Thoracic aorta (tissue), 2 donors: ENCODE results near the gene CDH22. TPM values are rescaled to one million over a fixed set of nuclear protein-coding genes. Genes with fewer than 3 reads are reported as not detected.

Experiments
- ATAC-seq: fragments of 150-250 bp; one replicate; pipeline ENCODE4 v1.8.0; 2017; ENCODE audit warnings: low read depth; ENCODE audit not compliant: insufficient number of reproducible peaks, low FRiP score
- DNase-seq: peaks from one replicate; pipeline ENCODE4 v3.0.0-alpha.2; 2020; ENCODE audit warnings: low spot score
- H3K27ac ChIP-seq, 2 donors: fragments of 200-600 bp; sonication (generic); 1 replicate in 1 of 2; 2 replicates in 1 of 2; pipeline ENCODE4 v1.5.1; 2016; ENCODE audit warnings: mild to moderate bottlenecking in 2 of 2, moderate library complexity in 2 of 2
- H3K27me3 ChIP-seq: fragments of 200-600 bp; sonication (generic); replicated peaks from 2 replicates; pipeline ENCODE4 v1.6.0; 2016; ENCODE audit warnings: mild to moderate bottlenecking; ENCODE audit not compliant: insufficient read depth
- H3K36me3 ChIP-seq: fragments of 200-600 bp; sonication (generic); one replicate; pipeline ENCODE4 v1.5.1; 2016
- H3K4me1 ChIP-seq, 2 donors: fragments of 200-600 bp; sonication (generic); 1 replicate in 1 of 2; 2 replicates in 1 of 2; pipeline versions ENCODE4 v1.5.1 to v1.6.0; 2016; ENCODE audit warnings: low read depth in 2 of 2, mild to moderate bottlenecking in 1 of 2; ENCODE audit not compliant: control insufficient read depth in 1 of 2
- H3K4me3 ChIP-seq: fragments of 200-600 bp; sonication (generic); 2 replicates; pipeline ENCODE4 v1.5.1; 2016; ENCODE audit warnings: mild to moderate bottlenecking
- H3K9me3 ChIP-seq: fragments of 200-600 bp; sonication (generic); 2 replicates; pipeline ENCODE4 v1.5.1; 2016
- CTCF ChIP-seq: fragments of 200-600 bp; sonication (generic); IDR thresholded peaks from one replicate; pipeline ENCODE4 v1.5.1; 2019; ENCODE audit warnings: antibody characterized with exemption
- total RNA-seq, 2 donors: library from RNA; depleted of rRNA; stranded (reverse); fragments of >200 nt; gene quantifications; one replicate each; pipeline versions ENCODE4 v1.1.0 to v1.2.3, GENCODE V29; 2016

CDH22 gene
- total RNA-seq, 2 donors from 2014 or later: not detected

DNA sequence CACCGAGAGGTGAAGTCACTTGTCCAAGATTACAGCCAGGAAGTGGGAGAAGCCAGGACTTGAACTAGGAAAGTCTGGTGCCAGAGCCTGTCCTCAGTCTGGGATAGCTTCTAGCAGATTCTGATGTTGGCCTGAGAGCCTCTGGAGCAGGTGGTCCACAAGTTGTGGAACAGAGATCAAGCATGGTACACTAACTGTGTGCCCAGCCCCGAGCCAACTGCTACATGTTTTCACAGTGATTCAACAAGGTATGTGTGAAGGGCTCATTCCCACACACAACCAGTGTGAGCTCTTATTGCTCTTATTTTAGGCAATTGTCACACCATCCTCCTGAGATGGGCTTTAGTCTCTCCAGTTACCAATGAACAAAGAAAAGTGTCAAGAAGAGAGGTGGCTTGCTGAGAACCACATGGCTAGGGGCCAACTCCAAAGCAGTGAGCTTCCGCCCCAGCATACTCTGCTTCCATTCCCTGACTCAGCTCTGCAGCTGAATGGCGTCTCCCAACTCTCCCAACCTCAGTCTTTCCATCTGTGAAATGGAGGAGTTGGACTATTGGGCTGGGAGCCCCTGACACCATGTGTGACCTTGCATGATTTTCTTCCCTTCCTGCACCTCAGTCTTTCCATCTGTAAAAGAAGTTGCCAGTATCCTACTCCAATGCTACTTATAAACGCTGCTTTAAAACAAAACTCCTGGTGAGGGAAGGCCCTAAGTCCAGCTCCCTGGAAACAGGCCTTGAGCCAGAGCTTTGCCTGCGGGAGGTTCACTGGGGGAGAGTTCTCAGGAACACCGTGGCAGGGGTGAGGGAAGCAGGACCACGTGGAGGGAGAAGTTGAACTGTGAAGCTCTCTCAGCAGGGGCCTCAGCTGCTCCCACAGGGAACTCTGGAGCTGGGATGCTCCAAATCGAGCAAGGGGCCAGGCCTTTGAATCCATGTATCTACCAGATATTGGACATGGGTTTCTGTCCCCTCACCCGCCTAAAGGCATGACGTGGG, 40.9 kb downstream of the CDH22 start:
- no peak overlapping the region for H3K4me3 ChIP-seq
- no peaks in the 10 kb centered on the region for H3K9me3 ChIP-seq
- no peak for TF ChIP-seq CTCF
- ATAC-seq (no peak), DNase-seq (no peak)
- peaks cover 7% of the 10 kb centered on the region for H3K27me3 ChIP-seq
- H3K4me1 ChIP-seq: no peaks in the 10 kb centered on the region
- no peak overlapping the region for H3K27ac ChIP-seq
- no peaks in the 10 kb centered on the region for H3K36me3 ChIP-seq

GRCh38 chr20:46265539-46265938, 42.8 kb downstream of the CDH22 start:
- no peak for TF ChIP-seq CTCF
- H3K36me3 ChIP-seq: no peaks in the 10 kb centered on the region
- no peak overlapping the region for H3K27ac ChIP-seq
- H3K27me3 ChIP-seq: peaks cover 7% of the 10 kb centered on the region
- no peaks in the 10 kb centered on the region for H3K9me3 ChIP-seq
- DNase-seq (no peak), ATAC-seq (no peak)
- H3K4me1 ChIP-seq: no peaks in the 10 kb centered on the region
- no peak overlapping the region for H3K4me3 ChIP-seq

DNA sequence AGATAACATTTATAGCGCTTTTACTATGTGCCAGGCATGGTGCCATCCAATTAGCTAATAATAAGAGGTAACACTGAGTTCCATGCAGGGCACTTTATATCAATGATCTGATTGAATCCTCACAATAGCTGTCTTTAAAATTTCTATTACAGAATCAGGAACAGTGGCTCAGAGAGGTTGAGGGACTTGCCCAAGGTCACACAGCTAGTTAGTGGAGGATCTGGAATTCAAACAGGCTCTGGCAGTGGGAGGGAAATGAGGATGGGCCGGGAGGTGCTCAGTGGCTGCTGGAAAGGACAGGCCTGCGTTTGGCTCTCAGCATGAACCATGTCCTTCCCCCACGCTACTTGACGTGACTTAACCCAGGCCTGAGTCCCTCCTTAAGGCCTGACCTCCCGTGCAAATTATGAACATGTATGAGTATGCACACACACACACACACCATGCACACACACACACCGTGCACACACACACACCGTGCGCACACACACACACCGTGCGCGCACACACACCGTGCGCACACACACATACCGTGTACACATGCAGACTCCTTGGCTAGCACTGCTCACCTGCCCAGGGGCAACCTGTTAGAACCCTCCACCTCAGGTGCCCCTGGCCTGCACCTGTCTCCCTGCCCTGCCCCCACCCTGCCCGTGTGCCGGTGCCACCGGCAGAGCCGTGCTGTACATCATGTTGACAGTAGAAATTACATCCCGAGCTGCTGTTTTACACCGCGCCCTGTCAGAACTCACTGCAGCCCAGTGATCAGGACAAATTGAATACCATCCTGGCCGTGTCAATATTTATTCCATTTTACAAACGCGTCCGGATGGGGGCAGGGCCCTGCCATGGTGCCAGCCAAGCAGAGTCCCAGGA, 43.7 kb downstream of the CDH22 start:
- no peak for DNase-seq
- no peak for TF ChIP-seq CTCF
- Histone ChIP-seq H3K9me3 (no peaks in the 10 kb centered on the region), H3K36me3 (no peaks in the 10 kb centered on the region), H3K27me3 (peaks cover 7% of the 10 kb centered on the region), H3K4me1 (no peaks in the 10 kb centered on the region), H3K27ac (no peak overlapping the region), H3K4me3 (no peak overlapping the region)
- ATAC-seq: no peak

DNA sequence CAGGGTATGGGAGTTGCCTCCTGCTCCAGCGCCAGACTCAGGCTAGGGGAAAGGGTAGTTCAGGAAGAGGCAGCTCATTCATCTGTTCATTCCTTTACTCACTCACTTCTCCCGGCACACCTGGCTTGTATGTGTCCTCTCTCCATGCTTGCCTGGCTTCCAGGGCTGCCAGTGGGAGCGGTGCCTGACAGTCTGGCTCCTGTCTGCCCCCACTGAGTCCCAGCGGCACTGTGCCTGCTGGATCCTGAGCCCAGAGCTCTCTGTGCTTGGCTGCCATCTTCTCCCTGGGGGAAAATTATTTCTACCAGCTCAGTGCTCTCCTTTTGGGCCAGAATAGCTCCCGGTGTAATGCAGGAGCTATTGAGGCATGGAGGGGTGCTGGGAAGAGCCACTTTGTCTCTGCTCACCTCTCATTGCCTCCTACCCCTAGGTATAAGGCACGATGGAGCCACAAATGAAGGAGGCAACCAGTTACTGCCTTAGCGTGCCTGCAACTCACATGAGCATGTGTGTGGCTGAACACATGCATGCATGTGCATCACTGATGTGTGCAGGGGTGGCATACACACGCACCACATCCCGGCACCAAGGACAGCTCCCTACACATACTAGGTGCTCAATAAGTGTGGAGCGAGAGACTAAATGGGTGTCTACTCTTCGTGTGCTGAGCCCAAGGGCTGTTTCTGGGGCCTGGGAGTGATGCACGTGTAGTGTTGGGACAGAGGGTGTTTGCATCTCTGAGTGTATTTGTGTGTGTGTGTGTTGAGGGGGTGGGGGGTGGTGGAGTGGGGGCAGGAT, 46.6 kb downstream of the CDH22 start:
- H3K36me3 ChIP-seq: no peaks in the 10 kb centered on the region
- ATAC-seq (no peak), DNase-seq (no peak)
- no peak overlapping the region for H3K4me3 ChIP-seq
- no peaks in the 10 kb centered on the region for H3K9me3 ChIP-seq
- peaks cover 7% of the 10 kb centered on the region for H3K27me3 ChIP-seq
- TF ChIP-seq CTCF: no peak
- no peak overlapping the region for H3K27ac ChIP-seq
- H3K4me1 ChIP-seq: no peaks in the 10 kb centered on the region
